ENCODE results near the gene TAB2. TPM values are rescaled to one million over a fixed set of nuclear protein-coding genes. Genes with fewer than 3 reads are reported as not detected.

Gene TAB2
- total and polyA plus RNA-seq, 2 of the 8 experiments (the other 6 are each of a cell fraction or from before 2014, with no cell fraction given) = 40.4 to 63.0 TPM

DNA sequence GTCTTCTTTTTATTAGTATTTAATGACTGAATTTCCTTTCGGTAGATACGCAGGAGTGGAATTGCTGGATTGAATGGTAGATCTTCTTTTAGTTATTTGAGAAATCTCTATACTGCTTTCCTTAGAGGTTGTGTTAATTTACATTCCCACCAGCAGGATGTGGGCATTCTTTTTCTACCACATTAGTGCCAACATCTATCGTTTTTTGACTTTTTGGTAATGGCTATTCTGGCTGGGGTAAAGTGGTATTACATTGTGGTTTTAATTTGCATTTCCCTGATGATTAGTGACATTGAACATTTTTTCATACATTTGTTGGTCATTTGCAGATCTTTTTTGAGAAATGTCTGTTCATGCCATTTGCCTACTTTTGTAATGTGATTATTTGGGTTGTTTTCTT lies 119.7 kb downstream of the TAB2 start:
- no peak overlapping the region for H4K91ac ChIP-seq (replicated peaks; ENCODE audit: insufficient read length, low read length)
- H3K4me2 ChIP-seq (ENCODE audit: insufficient read depth in 1 of 2, low read depth in 2 of 2, low read length in 2 of 2) = no peak overlapping the region
- no peak overlapping the region for H3K4me3 ChIP-seq (ENCODE audit: extremely low read depth in 1 of 4, insufficient read depth in 2 of 4, low read depth in 3 of 4, low read length in 4 of 4)
- H2BK120ac ChIP-seq (replicated peaks; ENCODE audit: low read depth, low read length) = no peak overlapping the region
- H3K56ac ChIP-seq (replicated peaks; ENCODE audit: insufficient read length, low read depth, low read length) = no peak overlapping the region
- POLR2A ChIA-PET (ENCODE audit: partially characterized antibody) = no interaction called here
- H2AFZ ChIP-seq (ENCODE audit: low read length) = no peak overlapping the region
- H3K14ac ChIP-seq (ENCODE audit: insufficient read length) = no peak overlapping the region
- no peaks in the 10 kb centered on the region for H3K23me2 ChIP-seq (ENCODE audit: low read depth, low read length)
- no peak overlapping the region for H3K27ac ChIP-seq (ENCODE audit: low read depth, low read length)
- no peaks in the 10 kb centered on the region for H3K9me3 ChIP-seq (ENCODE audit: insufficient read depth in 2 of 2, low read depth in 1 of 2, low read length in 1 of 2)
- no peak overlapping the region for H2BK12ac ChIP-seq (ENCODE audit: low read depth, low read length)
- H3K9ac ChIP-seq (replicated peaks in 1 of 4; ENCODE audit: extremely low read depth in 1 of 4, low read depth in 3 of 4, low read length in 3 of 4) = no peak overlapping the region
- H3K79me1 ChIP-seq (ENCODE audit: low read depth, low read length) = no peaks in the 10 kb centered on the region
- DNase-seq (ENCODE audit: low read depth in 1 of 2, low spot score in 2 of 2) = no peak
- no peak overlapping the region for H3K4ac ChIP-seq (replicated peaks; ENCODE audit: insufficient read length, low read depth, low read length)
- 89% methylated on average over 3 of the region's 3 CpGs; no CpG with 5 or more reads in 1 of the 2 experiments for WGBS, 2 experiments (ENCODE audit: extremely low coverage in 1 of 2, insufficient coverage in 1 of 2, insufficient read length in 1 of 2, insufficient replicate concordance in 2 of 2, low coverage in 1 of 2, low lambda C conversion rate in 2 of 2, missing lambda C conversion rate in 1 of 2)
- no peaks in the 10 kb centered on the region for H3K79me2 ChIP-seq (ENCODE audit: control insufficient read depth in 1 of 2, insufficient read depth in 2 of 2, low read length in 2 of 2)
- no peaks in the 10 kb centered on the region for H3K4me1 ChIP-seq (replicated peaks in 1 of 4; ENCODE audit: control insufficient read depth in 3 of 4, insufficient read depth in 4 of 4, low read length in 3 of 4)
- H3K27me3 ChIP-seq (replicated peaks in 1 of 4; ENCODE audit: control insufficient read depth in 3 of 4, extremely low read depth in 1 of 4, insufficient read depth in 3 of 4, low read length in 3 of 4) = no peaks in the 10 kb centered on the region
- no peak overlapping the region for H2AK5ac ChIP-seq (ENCODE audit: low read depth, low read length)
- no peak overlapping the region for H2BK5ac ChIP-seq (ENCODE audit: low read depth, low read length)
- CTCF ChIA-PET (ENCODE audit: partially characterized antibody) = interaction anchor here (1.3 to 2.0 kb wide), 3 partner anchors 10 to 346 kb away, joined by 4 to 8 read pairs (median 7); no protein-coding TSS in a partner anchor
- no peaks in the 10 kb centered on the region for H3K36me3 ChIP-seq (ENCODE audit: control insufficient read depth in 2 of 4, insufficient read depth in 4 of 4, low read length in 3 of 4)
- H2BK15ac ChIP-seq (ENCODE audit: low read length) = no peak overlapping the region
- no peak overlapping the region for H3K18ac ChIP-seq (ENCODE audit: extremely low read depth, low read length)
- no peak overlapping the region for H4K5ac ChIP-seq (ENCODE audit: insufficient read length, low read depth, low read length)
- H3K23ac ChIP-seq (ENCODE audit: insufficient read length) = no peak overlapping the region
- no peak overlapping the region for H2BK20ac ChIP-seq (ENCODE audit: low read length)
- no peak for FAIRE-seq
- H4K8ac ChIP-seq (ENCODE audit: extremely low read depth, insufficient read depth, low read length) = no peak overlapping the region
- no peaks in the 10 kb centered on the region for H4K20me1 ChIP-seq (replicated peaks in 1 of 2; ENCODE audit: control insufficient read depth in 1 of 2, insufficient read depth in 2 of 2, low read length in 2 of 2)
- TF ChIP-seq HDAC2 (IDR thresholded peaks at IDR 0.05; ENCODE audit: borderline replicate concordance in 1 of 2, low read depth in 2 of 2, low read length in 2 of 2) (no peak), TAF1 (IDR thresholded peaks at IDR 0.05; ENCODE audit: low read depth, low read length) (no peak), POLR2AphosphoS5 (IDR thresholded peaks at IDR 0.05; ENCODE audit: low read depth, low read length) (no peak), POU5F1 (IDR thresholded peaks at IDR 0.05; ENCODE audit: low read depth, low read length) (no peak), KDM4A (IDR thresholded peaks at IDR 0.05; ENCODE audit: low read depth, low read length, severe bottlenecking) (no peak), EZH2 (IDR thresholded peaks at IDR 0.05; ENCODE audit: low read depth, low read length, severe bottlenecking) (no peak), TCF12 (IDR thresholded peaks at IDR 0.05; ENCODE audit: low read depth, low read length) (no peak), RNF2 (IDR thresholded peaks at IDR 0.05; ENCODE audit: borderline replicate concordance, low read depth, low read length, missing control alignments, poor library complexity, severe bottlenecking) (no peak), TAF7 (optimal IDR thresholded peaks at IDR 0.05; ENCODE audit: borderline replicate concordance, low read depth, low read length) (no peak), CHD2 (IDR thresholded peaks at IDR 0.05; ENCODE audit: low read length) (no peak), NANOG (IDR thresholded peaks at IDR 0.05; ENCODE audit: insufficient read depth, low read depth, low read length, poor library complexity, severe bottlenecking) (no peak), CREB1 (IDR thresholded peaks at IDR 0.05) (no peak)
- TF ChIP-seq, protein P1, sequence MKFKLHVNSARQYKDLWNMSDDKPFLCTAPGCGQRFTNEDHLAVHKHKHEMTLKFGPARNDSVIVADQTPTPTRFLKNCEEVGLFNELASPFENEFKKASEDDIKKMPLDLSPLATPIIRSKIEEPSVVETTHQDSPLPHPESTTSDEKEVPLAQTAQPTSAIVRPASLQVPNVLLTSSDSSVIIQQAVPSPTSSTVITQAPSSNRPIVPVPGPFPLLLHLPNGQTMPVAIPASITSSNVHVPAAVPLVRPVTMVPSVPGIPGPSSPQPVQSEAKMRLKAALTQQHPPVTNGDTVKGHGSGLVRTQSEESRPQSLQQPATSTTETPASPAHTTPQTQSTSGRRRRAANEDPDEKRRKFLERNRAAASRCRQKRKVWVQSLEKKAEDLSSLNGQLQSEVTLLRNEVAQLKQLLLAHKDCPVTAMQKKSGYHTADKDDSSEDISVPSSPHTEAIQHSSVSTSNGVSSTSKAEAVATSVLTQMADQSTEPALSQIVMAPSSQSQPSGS (IDR thresholded peaks at IDR 0.05; ENCODE audit: low read length) = no peak
